GM12872 (cell line): ENCODE data around the gene HEPH.

Experiments used
- TF ChIP-seq, protein P1 (sequence below): IDR thresholded peaks from 3 replicates; pipeline ENCODE4 v1.5.1; 2011; ENCODE audit warnings: low read depth, mild to moderate bottlenecking, low read length, moderate library complexity; ENCODE audit not compliant: insufficient read depth

Gene HEPH

DNA sequence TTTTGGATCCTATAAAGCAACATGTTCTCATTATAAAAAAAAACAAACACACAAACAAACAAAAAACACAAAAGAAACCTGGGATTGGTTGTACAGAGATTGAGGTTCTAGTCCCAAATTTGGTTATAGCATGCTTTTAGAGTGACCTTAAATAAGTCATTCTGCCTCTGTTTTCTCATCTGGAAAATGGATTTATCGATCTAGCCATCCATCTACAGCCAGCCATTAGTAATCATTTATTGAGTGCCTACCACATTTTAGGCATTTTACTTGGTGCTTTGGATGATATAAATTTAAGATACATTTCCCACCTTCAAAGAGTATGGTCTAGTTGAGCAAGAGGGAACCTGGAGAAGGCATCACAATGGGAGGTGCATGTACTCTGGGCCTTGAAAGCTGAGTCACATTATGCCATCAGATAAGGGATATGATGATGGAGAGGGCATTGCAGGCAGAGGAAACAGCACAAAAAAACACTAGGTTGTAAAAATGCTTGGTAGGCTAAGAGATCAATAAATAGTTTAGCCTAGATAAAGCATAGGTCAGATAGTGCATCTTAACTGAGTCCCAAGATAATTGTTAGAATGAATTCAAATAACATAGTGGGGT, 91.4 kb downstream of the HEPH start:
- TF ChIP-seq, protein P1, sequence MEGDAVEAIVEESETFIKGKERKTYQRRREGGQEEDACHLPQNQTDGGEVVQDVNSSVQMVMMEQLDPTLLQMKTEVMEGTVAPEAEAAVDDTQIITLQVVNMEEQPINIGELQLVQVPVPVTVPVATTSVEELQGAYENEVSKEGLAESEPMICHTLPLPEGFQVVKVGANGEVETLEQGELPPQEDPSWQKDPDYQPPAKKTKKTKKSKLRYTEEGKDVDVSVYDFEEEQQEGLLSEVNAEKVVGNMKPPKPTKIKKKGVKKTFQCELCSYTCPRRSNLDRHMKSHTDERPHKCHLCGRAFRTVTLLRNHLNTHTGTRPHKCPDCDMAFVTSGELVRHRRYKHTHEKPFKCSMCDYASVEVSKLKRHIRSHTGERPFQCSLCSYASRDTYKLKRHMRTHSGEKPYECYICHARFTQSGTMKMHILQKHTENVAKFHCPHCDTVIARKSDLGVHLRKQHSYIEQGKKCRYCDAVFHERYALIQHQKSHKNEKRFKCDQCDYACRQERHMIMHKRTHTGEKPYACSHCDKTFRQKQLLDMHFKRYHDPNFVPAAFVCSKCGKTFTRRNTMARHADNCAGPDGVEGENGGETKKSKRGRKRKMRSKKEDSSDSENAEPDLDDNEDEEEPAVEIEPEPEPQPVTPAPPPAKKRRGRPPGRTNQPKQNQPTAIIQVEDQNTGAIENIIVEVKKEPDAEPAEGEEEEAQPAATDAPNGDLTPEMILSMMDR, result no peak

DNA sequence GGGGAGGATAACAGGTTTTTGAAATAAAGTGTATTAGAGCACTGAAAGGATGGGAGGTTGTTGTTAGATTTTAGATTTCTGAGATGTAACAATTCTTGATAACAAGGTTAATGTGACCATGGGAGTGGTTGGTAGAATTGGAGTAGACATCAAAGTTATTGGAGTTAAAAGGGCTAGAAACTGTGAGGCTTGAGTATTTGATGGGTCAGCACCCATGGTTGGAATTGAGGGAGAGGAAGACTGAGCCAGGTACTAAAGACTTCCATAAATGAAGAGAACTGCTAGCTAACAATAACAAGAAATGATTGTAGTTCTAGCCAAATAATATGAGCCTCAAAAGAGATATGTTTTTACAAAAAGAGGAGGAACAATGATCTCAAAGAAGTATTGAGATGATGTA, 98.8 kb downstream of the HEPH start:
- TF ChIP-seq, protein P1, result no peak
